ENCODE measurements around the gene CCDC60.

The CCDC60 gene, protein sequence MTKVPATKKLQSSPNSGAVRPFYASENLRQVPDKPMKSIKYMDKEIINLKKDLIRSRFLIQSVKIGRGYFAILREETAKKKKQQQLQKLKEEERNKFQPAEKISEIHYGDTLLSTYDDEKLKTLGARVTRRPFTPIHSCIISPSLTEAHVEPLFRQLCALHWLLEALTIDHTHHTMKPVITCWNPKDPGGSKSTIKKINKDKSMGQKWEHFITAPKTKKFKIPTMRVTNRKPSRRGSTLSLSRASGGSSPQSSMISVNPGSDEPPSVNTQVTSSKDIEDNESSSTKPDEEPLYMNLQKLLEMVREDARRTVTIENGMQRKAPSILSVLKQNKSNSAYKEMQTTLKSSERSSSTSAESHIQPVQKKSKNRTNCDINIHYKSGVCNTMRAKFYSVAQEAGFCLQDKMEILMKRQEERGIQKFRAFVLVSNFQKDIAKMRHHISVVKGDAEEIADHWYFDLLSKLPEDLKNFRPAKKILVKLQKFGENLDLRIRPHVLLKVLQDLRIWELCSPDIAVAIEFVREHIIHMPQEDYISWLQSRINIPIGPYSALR

GRCh38 chr12:119334430-119335170, at the start of gene CCDC60:
TSS of gene CCDC60 (plus strand) at chr12:119334729. CDS start at chr12:119335177, 448 bp downstream.
- DNase-seq (ENCODE audit: low read depth in 3 of 3), result no peak

- DNase-seq (ENCODE audit: low read depth in 3 of 3), result no peak
Measured at GRCh38 chr12:119288576-119288975, 46.0 kb upstream of the CCDC60 start.

DNA sequence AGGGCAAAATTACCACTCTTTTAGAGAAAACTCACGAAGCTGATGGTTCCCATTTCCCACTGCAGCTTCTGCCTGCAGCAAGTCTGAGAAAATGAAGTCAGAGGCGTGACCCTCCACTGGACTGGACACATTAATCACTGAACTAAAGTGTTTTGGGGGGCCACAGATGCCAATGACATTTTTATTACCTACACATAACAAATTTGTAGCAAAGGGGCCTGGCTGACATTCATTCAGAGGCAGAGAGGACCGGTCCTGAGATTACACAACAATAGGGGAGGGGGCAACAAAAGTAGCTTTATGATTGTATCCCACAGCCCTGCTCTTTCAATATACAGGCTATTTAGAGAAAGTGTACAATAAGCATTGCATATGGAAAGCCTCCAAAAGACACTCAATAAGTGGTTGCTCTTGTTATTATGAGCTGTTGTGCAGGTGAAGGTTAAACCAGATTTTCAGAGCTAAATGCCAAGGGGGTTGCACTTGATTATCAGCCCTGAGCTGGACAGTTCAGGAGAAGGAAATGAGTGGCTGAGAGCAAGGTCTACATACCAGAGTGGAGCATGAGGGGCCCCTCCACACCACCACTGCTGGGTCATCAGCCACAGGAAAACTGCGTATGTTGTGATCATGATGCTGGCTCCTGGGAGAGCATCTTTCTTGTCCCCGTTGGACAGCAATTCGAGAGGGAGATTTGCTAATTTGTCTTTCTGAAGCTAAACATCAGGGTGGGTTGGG, 41.5 kb upstream of the CCDC60 start:
- no peak for DNase-seq (ENCODE audit: low read depth in 3 of 3)

- no peak for DNase-seq (ENCODE audit: low read depth in 3 of 3)
Measured at GRCh38 chr12:119294211-119294610, 40.3 kb upstream of the CCDC60 start.

DNA sequence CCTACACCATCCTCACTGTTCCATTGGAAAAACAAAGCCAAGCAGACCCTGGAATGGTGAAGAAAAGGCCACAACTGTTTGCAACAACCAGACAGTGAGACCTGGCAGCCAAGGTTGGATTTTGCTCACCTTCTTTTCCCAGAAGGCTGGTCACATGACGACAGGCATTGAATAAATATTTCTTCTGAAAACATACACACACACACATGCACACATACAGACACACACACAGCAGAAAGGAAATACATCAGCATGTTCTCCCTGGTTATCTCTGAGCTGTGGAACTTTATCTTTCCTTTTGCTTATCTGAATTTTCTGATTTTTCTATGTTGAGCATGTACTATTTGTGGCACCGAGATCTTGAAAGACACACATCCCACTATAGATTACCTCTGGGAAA, 38.0 kb upstream of the CCDC60 start:
- DNase-seq (ENCODE audit: low read depth in 3 of 3), result no peak

DNA sequence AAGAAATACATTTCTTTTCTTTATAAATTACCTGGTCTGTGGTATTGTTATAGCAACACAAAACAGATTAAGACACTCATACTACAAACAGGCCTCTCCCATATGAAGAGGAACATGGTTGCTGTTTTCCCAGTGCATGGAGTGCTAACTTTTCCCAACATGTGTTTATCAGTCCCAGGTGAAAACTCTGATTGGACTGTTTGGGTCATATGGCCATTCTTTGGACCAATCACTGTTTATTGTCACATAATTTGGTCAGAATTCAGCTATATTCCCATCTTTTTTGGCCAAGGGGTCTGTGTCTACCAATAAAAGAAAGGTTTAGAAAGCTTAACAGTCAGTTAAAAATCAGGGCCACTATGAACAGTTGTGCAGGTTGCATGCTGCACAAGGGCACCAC, 35.4 kb upstream of the CCDC60 start:
- DNase-seq (ENCODE audit: low read depth in 3 of 3), result no peak

- no peak for DNase-seq (ENCODE audit: low read depth in 3 of 3)
Measured at GRCh38 chr12:119301379-119301778, 33.1 kb upstream of the CCDC60 start.

GRCh38 chr12:119302451-119303080, 32.0 kb upstream of the CCDC60 start:
- no peak for DNase-seq (ENCODE audit: low read depth in 3 of 3)

GRCh38 chr12:119306593-119306992, 27.9 kb upstream of the CCDC60 start:
- DNase-seq (ENCODE audit: low read depth in 3 of 3), result no peak

GRCh38 chr12:119307747-119308146, 26.8 kb upstream of the CCDC60 start:
- DNase-seq (ENCODE audit: low read depth in 3 of 3), result no peak

GRCh38 chr12:119308708-119309456, 25.6 kb upstream of the CCDC60 start:
- no peak for DNase-seq (ENCODE audit: low read depth in 3 of 3)

- no peak for DNase-seq (ENCODE audit: low read depth in 3 of 3)
Measured at GRCh38 chr12:119311878-119312277, 22.7 kb upstream of the CCDC60 start.

DNA sequence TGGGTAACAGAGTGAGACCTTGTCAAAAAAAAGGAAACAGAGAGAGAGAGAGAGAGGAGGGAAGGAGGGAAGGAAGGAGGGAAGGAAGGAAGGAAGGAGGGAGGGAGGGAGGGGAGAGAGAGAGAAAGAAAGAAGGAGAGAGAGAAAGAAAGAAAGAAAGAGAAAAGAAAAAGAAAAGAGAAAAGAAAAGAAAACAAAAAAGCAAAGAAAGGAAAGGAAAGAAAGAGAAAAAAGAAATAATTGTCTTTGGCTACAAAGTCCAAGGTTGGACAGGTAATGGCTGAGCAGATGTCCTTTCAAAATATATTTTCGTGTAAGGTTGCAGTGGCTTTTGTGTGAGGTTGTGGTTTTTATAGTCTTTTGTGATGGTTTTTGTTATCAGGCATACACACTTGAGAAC, 21.6 kb upstream of the CCDC60 start:
- DNase-seq (ENCODE audit: low read depth in 3 of 3), result no peak

DNA sequence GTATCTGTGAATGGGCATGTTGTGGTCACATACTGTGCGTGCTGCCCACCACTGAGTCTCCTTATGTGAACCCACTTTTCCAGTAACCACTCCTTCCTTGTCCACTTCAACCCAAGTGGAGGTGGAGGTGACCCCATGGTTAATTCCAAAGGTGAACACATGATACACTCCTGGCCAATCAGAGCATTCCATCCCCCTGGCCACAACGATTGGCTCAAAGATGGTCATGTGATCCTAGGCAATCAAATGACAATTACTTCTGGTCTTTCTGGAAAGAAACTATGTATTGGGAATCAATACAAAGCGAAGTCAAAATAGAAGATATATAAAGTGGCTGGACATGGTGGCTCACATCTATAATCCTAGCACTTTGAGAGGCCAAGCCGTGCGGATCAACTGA, 20.2 kb upstream of the CCDC60 start:
- DNase-seq (ENCODE audit: low read depth in 3 of 3), result no peak

- DNase-seq (ENCODE audit: low read depth in 3 of 3), result no peak
Measured at GRCh38 chr12:119319638-119320037, 14.9 kb upstream of the CCDC60 start.

DNA sequence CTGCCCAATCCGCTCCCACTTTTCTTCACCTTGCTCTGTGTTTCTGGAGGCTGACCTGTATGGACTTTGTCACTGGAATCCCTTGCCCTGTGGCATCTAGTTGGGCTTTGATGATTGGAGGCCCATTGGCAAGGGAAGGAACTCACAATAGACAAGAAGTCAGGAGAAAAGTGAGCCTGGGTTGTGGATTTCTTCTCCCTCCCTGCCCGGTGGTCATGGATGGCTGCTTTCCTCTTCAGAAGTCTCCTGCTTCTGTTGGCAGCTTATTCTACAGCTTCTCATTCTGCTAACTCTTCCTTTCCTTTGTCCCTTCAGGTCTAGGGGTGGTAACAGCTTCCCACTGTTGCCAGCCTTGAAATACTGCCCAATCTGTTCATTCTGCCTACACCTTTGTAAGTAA, 13.9 kb upstream of the CCDC60 start:
- DNase-seq (ENCODE audit: low read depth in 3 of 3), result no peak

DNA sequence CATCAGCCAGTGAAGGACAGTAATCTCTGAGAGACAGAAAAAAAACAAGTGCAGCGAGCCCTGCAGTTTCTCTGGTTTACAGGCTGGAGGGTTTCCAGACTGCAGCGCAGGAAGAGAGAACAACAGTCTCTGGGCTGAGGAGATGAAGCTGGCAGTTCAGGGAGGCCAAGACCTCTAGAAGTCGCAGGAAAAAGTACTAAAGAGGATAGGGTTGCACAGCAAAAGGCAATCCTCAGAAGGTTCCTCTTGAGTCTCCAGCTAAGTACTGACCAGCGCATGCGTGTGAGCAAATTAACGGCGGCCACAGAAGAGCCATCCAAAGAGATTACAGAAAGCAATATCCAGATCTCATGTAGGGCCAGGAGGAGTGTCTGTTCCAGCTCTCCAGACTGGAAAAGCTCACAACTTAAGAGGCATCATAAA, 12.2 kb upstream of the CCDC60 start:
- no peak for DNase-seq (ENCODE audit: low read depth in 3 of 3)

GRCh38 chr12:119325813-119326212, 8.7 kb upstream of the CCDC60 start:
- no peak for DNase-seq (ENCODE audit: low read depth in 3 of 3)

DNA sequence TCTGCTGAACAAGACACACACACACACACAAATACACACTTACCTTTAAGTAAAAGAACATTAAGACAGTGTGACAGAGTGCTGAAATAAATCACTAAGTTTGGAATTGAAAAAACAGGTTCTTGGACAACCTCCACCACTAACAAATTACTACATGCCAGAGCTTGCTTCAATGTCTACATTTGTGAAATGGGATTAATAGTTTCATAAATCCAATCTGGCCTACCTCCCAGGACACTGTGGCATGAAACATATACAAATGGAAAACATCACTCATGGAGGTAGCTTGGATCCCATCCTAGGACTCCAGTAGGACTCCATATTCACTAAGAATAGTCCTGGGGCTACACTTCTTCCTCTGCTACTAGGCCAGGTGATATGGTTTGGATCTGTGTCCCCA, 8.2 kb upstream of the CCDC60 start:
- no peak for DNase-seq (ENCODE audit: low read depth in 3 of 3)

- no peak for DNase-seq (ENCODE audit: low read depth in 3 of 3)
Measured at GRCh38 chr12:119327471-119327870, 7.1 kb upstream of the CCDC60 start.

- no peak for DNase-seq (ENCODE audit: low read depth in 3 of 3)
Measured at GRCh38 chr12:119328111-119328510, 6.4 kb upstream of the CCDC60 start.
